HG03196 (cell line): ENCODE measurements around the gene A4GNT.

Source experiments
- ATAC-seq: cut with Tn5 transposase; IDR thresholded peaks from one replicate; pipeline ENCODE4 v1.9.1; 2021; ENCODE audit not compliant: unreplicated experiment

A4GNT gene

DNA sequence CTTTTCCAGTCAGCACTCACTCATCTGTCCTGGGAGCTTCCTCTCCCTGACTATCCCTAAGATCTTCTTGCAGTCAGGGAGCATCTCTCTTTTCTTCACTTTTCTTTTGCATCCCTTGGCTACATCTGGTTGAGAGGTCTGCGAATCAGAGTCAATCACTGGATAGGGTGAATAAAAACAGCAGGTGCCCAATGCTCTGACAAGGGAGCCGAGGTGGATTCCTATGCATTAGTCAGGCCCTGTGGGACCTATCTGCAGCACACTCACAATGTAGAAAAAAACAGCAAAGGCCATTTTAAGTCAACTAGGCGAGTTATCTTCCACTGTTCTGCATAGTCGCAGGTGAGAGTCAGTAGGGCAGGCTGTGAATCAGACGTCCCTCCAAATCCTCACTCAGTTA lies 52.3 kb downstream of the A4GNT start:
- no peak for ATAC-seq

DNA sequence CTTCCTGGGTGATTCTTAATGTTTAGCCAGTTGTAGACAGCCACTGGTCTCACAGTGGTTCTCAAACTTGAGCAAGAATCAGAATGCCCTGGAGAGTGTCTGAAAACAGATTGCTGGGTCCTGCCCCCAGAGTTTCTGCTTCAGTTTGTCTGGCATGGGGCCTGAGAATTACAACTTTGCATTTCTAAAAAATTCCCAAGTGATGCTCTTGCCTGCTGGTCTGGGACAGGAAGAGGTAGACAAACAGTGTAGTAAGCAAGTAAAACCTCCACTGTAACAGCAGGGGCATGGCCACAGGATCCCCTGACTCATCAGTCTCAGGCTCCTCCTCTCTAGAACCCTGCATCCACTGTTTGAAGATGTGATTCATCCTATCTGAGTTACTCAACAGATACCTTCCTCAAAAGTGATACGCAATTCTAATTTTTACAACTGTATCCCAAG lies 53.3 kb downstream of the A4GNT start:
- no peak for ATAC-seq

DNA sequence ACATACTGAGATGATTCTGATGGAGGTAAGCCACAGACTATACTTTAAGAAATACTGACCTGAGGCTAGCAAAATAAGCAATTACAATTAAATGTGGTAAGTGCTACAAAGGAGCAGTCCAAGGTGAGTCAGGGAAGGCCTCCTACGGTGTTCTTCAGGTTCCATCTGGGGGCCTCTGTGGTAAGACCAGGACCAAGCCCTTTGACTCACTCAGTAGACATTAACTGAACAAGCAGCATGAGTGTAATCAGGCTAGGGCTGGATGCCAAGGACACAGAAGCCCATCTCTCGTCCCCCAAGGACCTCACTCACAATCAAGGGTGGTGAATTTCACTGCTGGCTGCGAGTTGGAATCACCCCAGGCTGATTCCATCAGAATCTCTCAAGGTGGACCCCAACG lies 54.1 kb downstream of the A4GNT start:
- no peak for ATAC-seq
